Osteocyte (in vitro differentiated cells): ENCODE results near the gene CPB1. TPM values are rescaled to one million over a fixed set of nuclear protein-coding genes. Genes with fewer than 3 reads are reported as not detected.

ENCODE experiments used
- DNase-seq: peaks from one replicate; pipeline ENCODE4 v3.0.0; 2021; ENCODE audit warnings: mixed read lengths; ENCODE audit not compliant: unreplicated experiment; ENCODE audit errors: extremely low spot score
- H3K27ac Mint-ChIP-seq: one replicate; pipeline ENCODE4 v1.8.0; 2021; ENCODE audit warnings: mild to moderate bottlenecking, mixed read lengths; ENCODE audit not compliant: unreplicated experiment
- H3K27me3 Mint-ChIP-seq: one replicate; pipeline ENCODE4 v1.8.0; 2021; ENCODE audit warnings: mixed read lengths; ENCODE audit not compliant: unreplicated experiment
- H3K36me3 Mint-ChIP-seq: one replicate; pipeline ENCODE4 v1.8.0; 2021; ENCODE audit warnings: mixed read lengths; ENCODE audit not compliant: unreplicated experiment
- H3K4me1 Mint-ChIP-seq: one replicate; pipeline ENCODE4 v1.8.0; 2021; ENCODE audit warnings: mixed read lengths; ENCODE audit not compliant: unreplicated experiment
- H3K4me3 Mint-ChIP-seq: one replicate; pipeline ENCODE4 v1.8.0; 2021; ENCODE audit warnings: mild to moderate bottlenecking, moderate library complexity, mixed read lengths; ENCODE audit not compliant: unreplicated experiment
- H3K9me3 Mint-ChIP-seq: one replicate; pipeline ENCODE4 v1.8.0; 2021; ENCODE audit warnings: mixed read lengths; ENCODE audit not compliant: unreplicated experiment
- CTCF ChIP-seq: fragments of 200-600 bp; sonication (generic); IDR thresholded peaks from 2 replicates; pipeline ENCODE4 v1.5.0; 2021; ENCODE audit warnings: antibody characterized with exemption, mild to moderate bottlenecking, moderate library complexity
- total RNA-seq: library from RNA; stranded (reverse); gene quantifications from 2 replicates; pipeline ENCODE4 v1.2.1, GENCODE V29; 2021

CPB1 gene
- total RNA-seq, 1 donor from 2014 or later = not detected

GRCh38 chr3:148856384-148856783 is 28.8 kb downstream of the CPB1 start:
- H3K27ac Mint-ChIP-seq = no peak overlapping the region
- no peaks in the 10 kb centered on the region for H3K4me1 Mint-ChIP-seq
- no peaks in the 10 kb centered on the region for H3K9me3 Mint-ChIP-seq
- peaks cover 11% of the 10 kb centered on the region for H3K27me3 Mint-ChIP-seq
- no peak overlapping the region for H3K4me3 Mint-ChIP-seq
- DNase-seq = no peak
- TF ChIP-seq CTCF = no peak
- H3K36me3 Mint-ChIP-seq = no peaks in the 10 kb centered on the region

GRCh38 chr3:148857316-148857715 is 29.7 kb downstream of the CPB1 start:
- peaks cover 13% of the 10 kb centered on the region for H3K27me3 Mint-ChIP-seq
- no peak overlapping the region for H3K27ac Mint-ChIP-seq
- DNase-seq = no peak
- H3K9me3 Mint-ChIP-seq = no peaks in the 10 kb centered on the region
- no peak for TF ChIP-seq CTCF
- no peaks in the 10 kb centered on the region for H3K36me3 Mint-ChIP-seq
- H3K4me3 Mint-ChIP-seq = no peak overlapping the region
- no peaks in the 10 kb centered on the region for H3K4me1 Mint-ChIP-seq

- Mint-ChIP-seq H3K9me3 (no peaks in the 10 kb centered on the region), H3K4me1 (peaks cover 3% of the 10 kb centered on the region), H3K27me3 (peaks cover 21% of the 10 kb centered on the region), H3K27ac (no peak overlapping the region), H3K4me3 (no peak overlapping the region), H3K36me3 (no peaks in the 10 kb centered on the region)
- no peak for DNase-seq
- peak; percentile 83 for TF ChIP-seq CTCF
Observed at GRCh38 chr3:148861277-148861869, 33.8 kb downstream of the CPB1 start.

- Mint-ChIP-seq H3K9me3 (no peaks in the 10 kb centered on the region), H3K36me3 (no peaks in the 10 kb centered on the region), H3K4me3 (no peak overlapping the region), H3K27me3 (peaks cover 21% of the 10 kb centered on the region), H3K4me1 (peaks cover 5% of the 10 kb centered on the region), H3K27ac (no peak overlapping the region)
- no peak for TF ChIP-seq CTCF
- no peak for DNase-seq
Observed at GRCh38 chr3:148863297-148863696, 35.7 kb downstream of the CPB1 start.

- no peak for TF ChIP-seq CTCF
- H3K9me3 Mint-ChIP-seq = no peaks in the 10 kb centered on the region
- no peak overlapping the region for H3K27ac Mint-ChIP-seq
- H3K27me3 Mint-ChIP-seq = peaks cover 21% of the 10 kb centered on the region
- H3K4me3 Mint-ChIP-seq = no peak overlapping the region
- no peaks in the 10 kb centered on the region for H3K36me3 Mint-ChIP-seq
- DNase-seq = no peak
- peaks cover 5% of the 10 kb centered on the region for H3K4me1 Mint-ChIP-seq
Observed at GRCh38 chr3:148863814-148864213, 36.2 kb downstream of the CPB1 start.
